HG03457 (cell line): ENCODE measurements around the gene MRPL50.
"Not testable (repeated sequence)": the region's sequence is repeated elsewhere in the genome, so short reads cannot be mapped to it uniquely, and the experiment has no call there.

Source experiments
- ATAC-seq: cut with Tn5 transposase; IDR thresholded peaks from one replicate; pipeline ENCODE4 v1.9.1; 2021; ENCODE audit warnings: moderate number of reproducible peaks; ENCODE audit not compliant: unreplicated experiment

Gene MRPL50

DNA sequence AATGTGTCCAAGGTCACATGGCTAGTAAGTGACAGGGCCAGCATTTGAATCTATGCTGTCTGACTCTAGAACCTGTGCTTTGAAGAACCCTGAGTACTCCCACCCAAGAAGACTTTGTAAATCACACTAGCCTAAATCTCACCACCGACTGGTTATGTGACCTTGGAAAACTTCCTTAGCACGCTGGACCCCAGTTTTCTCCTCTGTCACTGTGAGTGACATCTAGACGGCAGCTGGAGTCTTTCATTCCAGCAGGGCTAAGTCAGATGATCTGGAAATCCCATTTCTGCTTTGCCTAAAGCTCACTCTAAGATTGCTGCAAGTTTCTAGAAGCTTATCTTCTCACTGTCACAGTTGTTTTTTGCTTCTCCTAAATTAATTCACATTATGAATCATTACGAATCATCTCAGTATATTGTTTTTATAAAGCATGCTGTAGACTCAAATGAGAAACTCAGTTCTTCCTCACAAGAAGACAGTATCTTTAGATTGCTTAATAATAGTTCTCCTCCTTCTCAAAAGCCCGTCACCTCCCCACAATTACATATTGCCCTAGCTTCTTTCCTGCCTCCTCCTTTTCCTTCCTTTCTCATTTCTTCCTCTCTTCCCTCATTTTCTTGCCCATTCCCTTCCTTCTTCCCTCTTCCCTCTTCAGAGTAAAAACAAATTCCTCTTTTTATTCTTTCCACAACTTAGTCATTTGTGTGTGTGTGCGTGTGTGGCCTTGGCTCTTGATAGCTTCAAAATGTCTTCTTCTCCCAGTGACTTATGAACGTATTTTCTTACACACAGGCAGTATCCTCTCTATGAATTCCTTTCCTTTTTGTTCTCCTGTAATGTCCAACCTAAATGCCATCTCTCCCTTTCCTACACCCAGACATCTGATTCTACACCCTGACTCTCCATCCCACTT lies 20.4 kb upstream of the MRPL50 start:
- ATAC-seq, result no peak

DNA sequence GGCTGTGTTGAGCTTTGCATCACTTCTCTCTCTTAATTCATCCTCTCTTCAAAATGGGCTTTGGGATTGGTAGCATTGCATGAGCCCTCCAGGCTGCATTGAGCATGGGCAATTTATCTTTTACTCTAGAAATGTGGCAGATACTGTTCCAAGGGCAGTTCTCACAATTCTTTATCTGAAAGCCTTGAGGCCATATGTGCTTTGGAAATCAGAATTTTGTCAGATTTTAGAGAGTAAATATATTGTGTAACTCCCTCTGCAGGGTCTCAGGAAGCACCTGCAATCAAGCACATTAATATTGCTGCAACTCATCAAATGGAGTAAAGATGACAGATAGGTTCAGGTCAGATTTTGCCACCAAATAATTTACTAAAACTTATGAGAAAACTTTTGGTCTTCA lies 19.6 kb upstream of the MRPL50 start:
- no peak for ATAC-seq

DNA sequence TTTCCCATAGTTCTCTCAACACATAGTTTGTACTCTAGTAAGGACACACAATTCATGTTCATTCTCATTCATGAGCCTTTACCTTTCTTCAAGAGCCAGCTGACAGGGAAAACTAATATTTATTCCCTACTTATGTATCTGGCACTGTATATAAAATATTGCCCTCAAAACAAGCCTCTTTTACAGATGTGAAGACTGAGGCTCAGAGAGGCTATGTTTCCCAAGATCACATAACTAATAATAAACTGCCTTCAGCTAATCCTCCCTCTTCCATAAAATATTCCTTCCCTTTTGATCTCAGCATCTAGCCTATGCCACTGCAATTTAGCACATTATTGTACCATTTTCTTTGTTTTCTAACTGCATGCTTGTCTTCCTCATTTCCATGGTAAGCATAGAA lies 19.0 kb upstream of the MRPL50 start:
- no peak for ATAC-seq

DNA sequence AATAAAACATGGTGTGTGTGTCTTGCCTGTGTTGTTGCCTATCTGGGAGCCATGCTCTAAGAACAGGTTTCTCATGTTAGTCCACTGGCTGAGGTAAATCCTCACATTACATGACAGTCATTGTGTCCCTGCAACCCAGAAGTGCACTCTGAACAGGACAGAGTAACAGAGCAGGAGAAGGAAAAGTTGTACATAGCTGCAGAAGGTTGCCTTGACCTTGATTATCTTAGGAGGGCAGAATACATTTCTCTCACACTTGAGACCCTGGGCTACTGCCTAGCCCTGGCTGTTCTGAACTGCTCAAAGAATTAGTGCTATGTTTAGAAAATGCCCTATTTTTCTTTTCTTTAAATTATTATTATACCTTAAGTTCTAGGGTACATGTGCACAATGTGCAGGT lies 17.2 kb upstream of the MRPL50 start:
- ATAC-seq, result no peak

DNA sequence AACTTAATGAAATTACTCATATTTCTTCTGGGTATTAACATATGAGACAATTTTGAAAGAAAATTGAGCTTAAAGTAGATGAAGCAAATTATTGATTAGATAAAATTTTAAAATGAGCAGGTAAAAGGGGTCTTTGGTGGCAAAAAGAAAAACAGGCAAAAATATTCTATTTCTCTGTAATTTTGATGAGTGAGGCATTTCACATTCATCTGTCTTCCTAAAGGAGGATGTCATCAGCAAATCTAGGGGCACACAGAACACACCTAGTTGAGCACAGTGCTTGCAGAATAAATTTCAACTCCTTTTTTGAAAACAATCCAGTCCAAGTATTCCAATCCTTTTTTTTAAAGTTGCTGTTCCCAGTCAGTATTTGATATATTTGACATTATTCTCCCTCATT lies 16.4 kb upstream of the MRPL50 start:
- no peak for ATAC-seq

DNA sequence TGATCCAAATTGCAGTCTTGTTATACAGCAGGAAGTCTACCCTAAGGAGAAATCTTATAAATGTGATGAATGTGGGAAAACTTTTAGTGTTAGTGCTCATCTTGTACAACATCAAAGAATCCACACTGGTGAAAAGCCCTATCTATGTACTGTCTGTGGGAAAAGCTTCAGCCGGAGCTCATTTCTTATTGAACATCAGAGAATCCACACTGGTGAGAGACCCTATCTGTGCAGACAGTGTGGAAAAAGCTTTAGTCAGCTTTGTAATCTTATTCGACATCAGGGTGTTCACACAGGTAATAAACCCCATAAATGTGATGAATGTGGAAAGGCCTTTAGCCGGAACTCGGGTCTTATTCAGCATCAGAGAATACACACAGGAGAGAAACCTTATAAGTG lies 10.7 kb upstream of the MRPL50 start:
- ATAC-seq, result no peak

DNA sequence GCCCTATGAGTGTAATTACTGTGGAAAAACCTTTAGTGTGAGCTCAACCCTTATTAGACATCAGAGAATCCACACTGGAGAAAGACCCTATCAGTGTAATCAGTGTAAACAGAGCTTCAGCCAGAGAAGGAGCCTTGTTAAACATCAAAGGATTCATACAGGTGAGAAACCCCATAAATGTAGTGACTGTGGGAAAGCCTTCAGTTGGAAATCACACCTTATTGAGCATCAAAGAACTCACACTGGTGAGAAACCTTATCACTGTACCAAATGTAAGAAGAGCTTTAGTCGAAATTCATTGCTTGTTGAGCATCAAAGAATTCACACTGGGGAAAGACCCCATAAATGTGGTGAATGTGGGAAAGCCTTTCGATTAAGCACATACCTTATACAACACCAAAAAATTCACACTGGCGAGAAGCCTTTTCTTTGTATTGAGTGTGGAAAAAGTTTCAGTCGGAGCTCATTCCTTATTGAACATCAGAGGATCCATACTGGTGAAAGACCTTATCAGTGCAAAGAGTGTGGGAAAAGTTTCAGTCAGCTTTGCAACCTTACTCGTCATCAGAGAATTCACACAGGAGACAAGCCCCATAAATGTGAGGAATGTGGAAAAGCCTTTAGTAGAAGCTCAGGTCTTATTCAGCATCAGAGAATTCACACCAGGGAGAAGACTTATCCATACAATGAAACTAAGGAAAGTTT lies 10.1 kb upstream of the MRPL50 start:
- no peak for ATAC-seq

DNA sequence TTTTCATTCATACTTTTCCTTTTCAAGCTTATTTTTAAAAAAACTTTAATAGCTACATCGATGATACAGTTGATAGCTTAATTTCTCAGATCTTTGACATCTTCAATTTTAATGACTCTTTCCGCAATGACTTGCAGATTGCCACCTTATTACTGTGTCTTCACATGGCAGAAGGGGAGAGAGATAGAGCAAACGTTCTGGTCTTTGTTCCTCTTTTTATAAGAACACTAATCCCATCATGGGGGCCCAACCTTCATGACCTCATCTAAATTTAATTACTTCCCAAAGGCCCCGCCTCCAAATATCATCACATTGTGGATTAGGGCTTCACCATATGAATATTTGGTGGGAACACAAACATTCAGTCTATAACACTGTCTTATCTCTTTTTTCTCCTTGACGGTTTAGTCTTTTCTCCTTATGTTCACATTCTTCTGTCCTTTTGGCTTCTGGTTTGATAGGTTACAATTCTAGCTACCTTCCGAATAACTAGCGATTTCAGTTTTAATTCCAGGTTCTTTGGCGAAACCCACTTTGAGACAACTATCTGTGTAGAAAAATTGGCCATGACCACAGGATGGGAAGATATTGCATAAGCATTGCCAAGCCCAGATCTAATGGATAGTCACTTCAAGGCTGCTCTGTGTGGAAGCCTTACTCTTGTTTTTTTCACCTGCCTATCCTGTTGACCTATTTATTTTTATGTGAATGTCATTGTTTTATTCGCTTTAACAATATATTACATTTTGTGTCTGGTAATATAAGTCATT lies 5.3 kb upstream of the MRPL50 start:
- no peak for ATAC-seq

DNA sequence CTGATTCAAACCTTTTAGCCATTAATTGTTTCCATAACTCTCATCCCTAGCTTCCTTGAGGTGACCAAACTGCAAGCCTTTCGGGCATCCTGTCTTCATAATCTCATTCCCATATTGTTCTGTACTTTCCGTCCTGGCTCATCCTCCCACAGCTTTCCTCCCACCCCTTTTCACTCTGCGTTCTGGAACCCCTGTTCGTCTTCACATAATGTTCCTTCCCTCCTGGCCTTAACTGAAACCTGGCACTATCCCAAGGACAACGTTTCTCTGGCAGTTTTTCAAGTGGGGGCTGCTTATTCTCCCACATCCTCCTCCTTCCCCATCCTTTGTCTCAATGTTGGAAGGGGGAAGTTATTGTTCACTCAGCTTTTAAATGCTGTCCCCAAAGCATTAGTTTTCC lies 1.7 kb upstream of the MRPL50 start:
- ATAC-seq, result no peak

DNA sequence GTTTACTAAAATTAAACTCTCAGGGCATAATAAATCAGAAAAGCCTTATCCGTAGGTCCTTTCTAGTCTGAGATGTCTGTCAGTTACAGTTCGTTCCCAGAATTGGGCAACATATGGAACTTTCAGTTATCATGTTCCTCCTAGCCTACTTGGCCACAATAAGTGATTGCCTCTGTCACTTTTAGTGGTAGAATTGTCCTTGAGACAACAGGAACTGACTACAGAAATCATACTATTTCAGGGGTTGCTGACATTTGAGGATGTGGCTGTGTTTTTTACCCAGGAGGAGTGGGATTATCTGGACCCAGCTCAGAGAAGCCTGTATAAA lies 1.2 kb upstream of the MRPL50 start:
- ATAC-seq, result no peak

DNA sequence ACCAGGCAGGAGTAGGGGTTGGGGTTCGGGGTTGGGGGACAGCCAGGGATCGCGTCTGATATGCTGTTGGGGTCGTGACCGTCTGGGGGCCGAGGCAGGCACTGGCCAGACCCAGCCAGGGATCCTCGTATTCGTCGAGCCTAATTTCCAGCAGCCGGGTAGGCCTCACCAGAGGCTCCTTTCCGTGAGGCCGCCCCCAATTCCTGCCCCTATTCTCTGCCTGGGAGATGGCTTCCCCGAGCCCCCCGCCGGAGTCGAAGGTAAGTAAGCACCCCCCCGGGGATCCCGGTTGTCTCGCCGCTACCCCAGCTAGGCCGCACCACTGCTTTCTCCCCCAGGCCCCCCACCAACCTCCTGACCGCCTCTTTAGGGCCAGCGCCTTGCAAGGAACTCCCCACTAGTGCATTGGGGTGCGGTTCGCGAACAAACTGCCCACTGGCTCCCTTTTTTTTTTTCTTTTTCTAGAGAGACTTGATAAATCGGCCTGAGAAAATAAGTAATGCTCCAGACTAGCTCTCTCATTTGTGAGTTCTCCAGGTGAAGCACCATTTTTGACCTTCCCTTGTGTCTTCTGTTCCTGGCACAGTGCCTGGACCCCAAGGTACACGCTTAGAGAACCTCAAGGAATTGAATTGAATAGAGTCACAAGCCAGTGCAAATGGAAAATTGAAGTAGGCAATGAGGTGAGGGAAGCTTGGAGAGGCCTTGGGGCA lies 668 bp upstream of the MRPL50 start:
- ATAC-seq, result no peak

DNA sequence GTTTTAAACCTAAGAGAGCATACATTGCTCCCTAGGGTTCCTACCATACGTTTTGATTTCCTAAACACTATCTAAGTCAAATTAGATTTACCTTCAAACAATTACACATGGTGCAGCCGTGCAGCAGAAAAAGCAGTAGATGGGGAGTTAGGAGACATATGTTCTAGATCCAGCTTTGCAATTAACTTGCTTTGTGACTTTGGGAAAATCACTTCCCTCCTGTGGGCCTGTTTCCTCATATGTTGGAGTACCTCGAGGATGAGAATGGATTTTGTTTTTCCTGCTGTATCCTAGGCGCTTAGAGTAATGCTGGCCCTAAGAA lies 711 bp downstream of the MRPL50 start:
- ATAC-seq, result no peak

DNA sequence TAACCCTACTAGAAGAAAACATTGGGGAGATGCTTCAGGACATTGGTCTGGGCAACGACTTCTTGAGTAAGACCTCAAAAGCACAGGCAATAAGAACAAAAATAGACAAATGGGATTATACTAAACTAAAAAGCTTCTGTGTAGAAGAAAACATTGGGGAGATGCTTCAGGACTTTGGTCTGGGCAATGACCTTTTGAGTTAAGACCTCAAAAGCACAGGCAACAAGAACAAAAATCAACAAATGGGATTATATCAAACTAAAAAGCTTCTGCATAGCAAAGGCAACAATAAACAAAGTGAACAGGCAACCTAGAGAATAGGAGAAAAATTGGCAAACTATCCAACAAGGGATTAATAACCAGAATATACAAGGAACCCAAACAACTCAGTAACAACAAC lies 3.7 kb downstream of the MRPL50 start:
- no peak for ATAC-seq

DNA sequence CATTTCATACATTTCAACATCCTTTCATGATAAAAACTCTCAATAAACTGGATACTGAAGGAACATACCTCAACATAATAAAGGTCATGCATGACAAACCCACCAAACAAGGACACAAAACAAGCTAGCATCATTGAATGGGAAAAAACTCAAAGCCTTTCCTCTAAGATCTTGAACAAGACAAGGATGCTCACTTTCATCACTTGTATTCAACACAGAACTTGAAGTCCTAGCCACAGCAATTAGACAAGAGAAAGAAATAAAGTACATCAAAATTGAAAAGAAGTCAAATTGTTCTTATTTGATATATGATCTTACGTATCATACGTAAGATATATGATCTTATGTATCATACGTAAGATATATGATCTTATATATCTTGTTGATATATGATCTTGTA lies 5.3 kb downstream of the MRPL50 start:
- ATAC-seq, result no peak

DNA sequence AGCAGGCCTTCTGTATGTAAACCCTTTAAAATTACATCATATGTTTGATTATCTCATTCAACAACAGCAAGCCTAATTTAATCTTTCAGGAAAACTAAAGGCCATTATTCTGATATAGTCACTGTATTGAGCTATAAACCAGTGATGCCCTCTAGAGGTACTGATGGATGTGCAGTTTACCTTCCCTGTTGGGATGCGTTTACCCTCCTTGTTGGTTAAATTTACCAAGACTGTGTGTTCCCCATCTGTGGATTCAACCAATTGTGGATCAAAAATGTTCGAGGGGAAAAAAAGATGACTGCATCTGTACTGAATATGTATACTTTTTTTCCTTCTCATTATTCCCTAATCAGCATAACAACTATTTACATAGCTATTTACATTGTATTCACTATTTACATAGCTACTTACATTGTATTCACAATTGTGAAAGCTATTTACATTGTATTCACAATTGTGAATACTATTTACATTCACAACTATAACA lies 9.9 kb downstream of the MRPL50 start:
- ATAC-seq, result no peak

DNA sequence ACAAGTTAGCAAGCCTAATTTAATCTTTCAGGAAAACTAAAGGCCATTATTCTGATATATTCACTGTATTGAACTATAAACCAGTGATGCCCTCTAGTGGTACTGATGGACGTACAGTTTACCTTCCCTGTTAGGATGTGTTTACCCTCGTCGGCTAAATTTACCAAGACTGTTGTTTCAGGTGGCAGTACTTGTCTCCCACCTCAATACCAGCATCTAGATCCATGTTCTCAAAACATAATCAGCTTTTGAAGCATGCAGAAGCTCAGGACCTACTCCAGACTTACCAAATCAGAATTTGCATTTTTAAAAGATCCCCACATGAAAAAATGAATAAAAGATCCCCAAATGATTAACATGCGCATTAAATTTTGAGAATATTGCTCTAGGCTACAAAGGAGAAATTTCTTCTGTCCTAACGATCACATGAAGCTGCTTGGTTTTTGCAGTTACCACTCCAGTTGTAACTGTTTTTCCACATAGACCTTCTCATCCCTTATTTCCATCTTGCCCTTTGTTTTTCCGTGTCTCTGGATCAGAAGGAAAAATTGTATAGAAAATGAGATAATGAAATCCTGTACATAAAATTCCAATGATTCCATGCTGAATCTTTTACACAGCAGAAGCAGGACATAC lies 10.4 kb downstream of the MRPL50 start:
- ATAC-seq, result peak; percentile 75

DNA sequence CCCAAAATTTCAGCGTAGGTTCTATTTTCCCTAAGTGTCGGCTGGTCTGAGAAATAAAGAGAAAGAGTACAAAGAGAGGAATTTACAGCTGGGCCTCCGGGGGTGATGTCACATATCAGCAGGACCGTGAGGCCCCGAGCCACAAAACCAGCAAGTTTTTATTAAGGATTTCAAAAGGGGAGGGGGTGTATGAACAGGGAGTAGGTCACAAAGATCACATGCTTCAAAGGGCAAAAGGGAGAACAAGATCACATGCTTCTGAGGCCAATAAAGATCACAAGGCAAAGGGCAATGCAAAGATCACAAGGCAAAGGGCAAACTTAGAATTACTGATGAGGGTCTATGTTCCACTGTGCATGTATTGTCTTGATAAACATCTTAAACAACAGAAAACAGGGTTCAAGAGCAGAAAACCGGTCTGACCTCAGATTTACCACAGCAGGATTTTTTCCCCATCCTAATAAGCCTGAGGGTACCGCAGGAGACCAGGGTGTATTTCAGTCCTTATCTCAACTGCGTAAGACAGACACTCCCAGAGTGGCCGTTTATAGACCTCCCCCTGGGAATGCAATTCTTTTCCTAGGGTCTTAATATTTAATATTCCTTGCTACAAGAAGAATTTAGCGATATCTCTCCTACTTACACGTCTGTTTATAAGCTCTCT lies 13.4 kb downstream of the MRPL50 start, which contains the start of gene BAAT:
Gene BAAT (minus strand): TSS at position 134 of the 664 bp plus-strand sequence. CDS start 13,602 bp downstream, outside the sequence.
- not testable (repeated sequence) for ATAC-seq

DNA sequence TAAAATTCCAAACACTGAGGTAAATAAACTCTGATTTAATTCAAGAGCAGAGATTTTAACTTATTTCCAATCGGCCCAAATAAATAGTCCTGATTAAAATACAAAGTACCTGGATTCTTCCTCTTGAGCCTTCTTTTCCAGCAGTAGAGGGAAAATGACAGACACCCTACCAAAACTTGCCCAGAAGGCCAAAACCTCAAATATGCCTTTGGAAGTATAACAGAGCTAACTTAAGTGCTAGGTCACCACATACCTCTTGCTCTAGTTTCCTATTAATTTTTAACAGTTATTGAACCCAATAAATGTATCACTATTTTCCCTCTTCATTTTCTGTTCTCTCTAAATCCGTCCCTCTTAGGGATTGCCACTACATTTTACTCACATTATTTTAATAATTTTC lies 15.1 kb downstream of the MRPL50 start:
- ATAC-seq, result no peak

DNA sequence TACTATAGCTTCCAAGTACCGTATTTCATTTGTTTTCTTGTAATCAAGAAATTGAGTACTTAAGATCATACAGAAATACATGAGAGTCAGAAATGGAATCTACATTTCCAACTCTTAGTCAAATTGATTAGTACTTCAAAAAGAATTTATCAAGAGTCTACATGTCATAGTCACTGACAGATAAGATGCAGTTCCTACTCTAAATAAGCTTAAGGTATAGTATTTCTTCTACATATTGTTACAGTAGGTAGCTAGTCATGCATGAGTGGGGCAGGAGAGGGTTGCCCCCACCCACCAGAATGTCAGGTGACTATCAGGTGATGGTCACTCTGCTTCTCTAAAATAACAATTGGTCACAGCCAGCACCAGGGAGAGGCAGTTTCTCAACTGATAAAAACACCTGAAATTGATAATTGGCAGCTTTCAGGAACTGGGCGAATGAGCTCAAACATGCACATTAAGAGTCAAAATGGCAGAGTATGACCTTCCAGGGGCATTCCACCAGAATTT lies 16.5 kb downstream of the MRPL50 start:
- no peak for ATAC-seq

DNA sequence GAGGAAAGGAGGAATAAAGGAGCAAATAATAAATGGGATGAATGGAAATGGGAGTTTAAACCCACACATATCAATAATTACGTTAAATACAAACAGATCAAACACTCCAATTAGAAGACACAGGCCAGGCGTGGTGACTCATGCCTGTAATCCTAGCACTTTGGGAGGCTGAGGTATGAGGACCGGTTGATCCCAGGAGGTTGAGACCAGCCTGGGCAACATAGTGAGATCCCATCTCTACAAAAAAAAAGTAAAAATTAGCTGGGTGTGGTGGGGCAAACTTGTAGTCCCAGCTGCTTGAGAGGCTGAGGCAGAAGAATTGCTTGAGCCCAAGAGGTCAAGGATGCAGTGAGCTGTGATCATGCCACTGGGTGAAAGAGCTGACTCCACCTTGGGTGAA lies 17.3 kb downstream of the MRPL50 start:
- ATAC-seq, result no peak
